ENCODE results near the gene PKNOX2.

Gene PKNOX2

GRCh38 chr11:125312812-125313211 is 148.3 kb downstream of the PKNOX2 start:
- no peaks in the 10 kb centered on the region for H3K27me3 ChIP-seq (ENCODE audit: insufficient read depth, low read length)
- peaks cover 16% of the 10 kb centered on the region; the same call in 1 of the 2 replicates for H3K4me1 ChIP-seq (ENCODE audit: insufficient read depth, low read length)
- no peak overlapping the region for H3K4me3 ChIP-seq (ENCODE audit: low read length)
- no peak overlapping the region for H3K9ac ChIP-seq (ENCODE audit: low read depth, low read length)
- peaks cover 8% of the 10 kb centered on the region; the same call in 1 of the 2 replicates for H3K9me3 ChIP-seq (ENCODE audit: insufficient read depth, low read depth, low read length)
- no peaks in the 10 kb centered on the region for H3K36me3 ChIP-seq (ENCODE audit: insufficient read depth, low read depth, low read length)
- H3K27ac ChIP-seq (ENCODE audit: low read length) = no peak overlapping the region

DNA sequence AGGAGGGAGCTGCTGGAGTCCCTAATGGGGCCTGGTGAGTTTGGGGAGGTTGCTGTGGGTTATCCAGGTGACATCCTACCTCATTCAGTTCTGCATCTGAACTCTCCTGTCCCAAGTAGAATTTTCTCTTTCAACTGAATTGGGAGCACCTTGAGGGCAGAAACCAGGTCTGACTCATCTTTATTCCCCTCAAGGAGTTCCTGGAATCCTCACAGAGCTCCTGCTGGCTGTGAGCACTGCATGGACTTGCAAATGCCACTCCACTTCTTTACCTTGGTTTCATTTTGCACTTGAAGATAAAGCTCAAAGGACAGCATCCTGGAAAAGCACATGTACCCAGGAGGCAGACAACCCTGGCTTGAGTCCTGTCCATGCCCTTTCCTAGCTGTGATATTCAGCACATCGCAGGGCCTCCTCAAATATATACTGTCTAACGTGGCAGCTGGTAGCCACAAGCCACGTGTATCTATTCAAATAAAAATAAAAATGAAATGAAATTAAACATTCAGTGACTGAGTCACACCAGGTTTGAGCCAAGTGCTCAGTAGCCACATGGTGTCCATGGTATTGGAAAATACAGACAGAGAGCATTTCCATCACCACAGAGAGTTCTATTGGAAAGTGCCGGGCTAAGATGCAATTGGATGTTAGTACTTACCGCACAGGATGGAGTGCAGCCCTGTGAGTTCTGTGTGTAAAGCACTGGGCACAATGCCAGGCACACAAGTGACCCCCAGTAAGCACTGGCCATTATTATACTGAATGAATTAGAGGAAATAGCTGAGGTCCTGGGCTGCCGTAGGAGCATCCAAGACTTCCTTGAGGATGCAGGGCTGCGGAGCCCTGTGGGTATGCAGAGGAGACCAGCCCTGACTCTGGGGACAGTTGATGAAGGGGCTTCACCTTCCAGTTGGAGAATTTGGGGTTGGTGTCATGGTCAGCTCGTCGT is 149.0 kb downstream of the PKNOX2 start:
- H3K9ac ChIP-seq (ENCODE audit: low read depth, low read length) = no peak overlapping the region
- no peak overlapping the region for H3K4me3 ChIP-seq (ENCODE audit: low read length)
- H3K36me3 ChIP-seq (ENCODE audit: insufficient read depth, low read depth, low read length) = no peaks in the 10 kb centered on the region
- H3K9me3 ChIP-seq (ENCODE audit: insufficient read depth, low read depth, low read length) = peaks cover 8% of the 10 kb centered on the region; the same call in 1 of the 2 replicates
- H3K4me1 ChIP-seq (ENCODE audit: insufficient read depth, low read length) = peaks cover 16% of the 10 kb centered on the region; the same call in 1 of the 2 replicates
- H3K27me3 ChIP-seq (ENCODE audit: insufficient read depth, low read length) = no peaks in the 10 kb centered on the region
- no peak overlapping the region for H3K27ac ChIP-seq (ENCODE audit: low read length)

DNA sequence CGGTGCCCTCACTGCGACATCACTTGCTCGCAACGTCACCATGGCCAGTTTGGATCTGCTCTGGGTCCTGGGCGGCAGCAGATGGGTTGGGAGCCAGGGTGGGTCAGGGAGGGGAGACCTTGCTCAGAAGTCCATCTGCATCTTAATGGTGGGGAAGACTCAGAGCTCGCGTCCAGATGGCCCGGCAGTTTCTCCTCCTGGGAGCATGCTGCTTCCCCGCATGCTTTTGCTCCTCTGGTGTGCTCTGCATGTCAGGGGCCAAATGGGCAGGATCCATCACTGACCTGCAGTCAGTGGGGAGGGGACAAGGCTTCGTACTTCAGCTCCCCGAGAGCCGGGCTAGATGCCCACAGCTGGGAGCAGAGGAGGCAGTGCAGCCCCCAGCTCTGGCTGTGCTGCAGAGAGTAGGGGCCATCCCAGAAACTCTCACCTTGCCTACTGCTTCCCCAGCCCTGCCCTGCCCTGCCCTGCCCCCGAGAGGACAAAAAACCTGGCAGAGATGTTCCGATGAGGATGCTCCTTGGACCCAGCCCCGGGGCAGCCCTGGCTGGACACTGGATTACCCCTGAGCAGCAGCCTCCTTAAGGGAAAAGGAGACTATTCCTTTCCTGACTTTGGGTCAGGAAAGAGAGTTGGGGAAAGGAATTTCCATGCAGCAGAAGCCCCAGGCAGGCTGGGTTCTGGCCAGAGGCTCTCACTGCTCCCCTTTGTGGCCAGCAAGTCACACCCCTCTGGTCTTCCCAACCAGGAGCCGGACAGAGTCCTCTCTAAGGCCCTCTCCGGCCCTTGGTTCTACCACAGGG is 149.9 kb downstream of the PKNOX2 start:
- peaks cover 16% of the 10 kb centered on the region; the same call in 1 of the 2 replicates for H3K4me1 ChIP-seq (ENCODE audit: insufficient read depth, low read length)
- H3K9ac ChIP-seq (ENCODE audit: low read depth, low read length) = no peak overlapping the region
- H3K36me3 ChIP-seq (ENCODE audit: insufficient read depth, low read depth, low read length) = no peaks in the 10 kb centered on the region
- no peak overlapping the region for H3K27ac ChIP-seq (ENCODE audit: low read length)
- H3K4me3 ChIP-seq (ENCODE audit: low read length) = no peak overlapping the region
- no peaks in the 10 kb centered on the region for H3K27me3 ChIP-seq (ENCODE audit: insufficient read depth, low read length)
- H3K9me3 ChIP-seq (ENCODE audit: insufficient read depth, low read depth, low read length) = peaks cover 8% of the 10 kb centered on the region; the same call in 1 of the 2 replicates

DNA sequence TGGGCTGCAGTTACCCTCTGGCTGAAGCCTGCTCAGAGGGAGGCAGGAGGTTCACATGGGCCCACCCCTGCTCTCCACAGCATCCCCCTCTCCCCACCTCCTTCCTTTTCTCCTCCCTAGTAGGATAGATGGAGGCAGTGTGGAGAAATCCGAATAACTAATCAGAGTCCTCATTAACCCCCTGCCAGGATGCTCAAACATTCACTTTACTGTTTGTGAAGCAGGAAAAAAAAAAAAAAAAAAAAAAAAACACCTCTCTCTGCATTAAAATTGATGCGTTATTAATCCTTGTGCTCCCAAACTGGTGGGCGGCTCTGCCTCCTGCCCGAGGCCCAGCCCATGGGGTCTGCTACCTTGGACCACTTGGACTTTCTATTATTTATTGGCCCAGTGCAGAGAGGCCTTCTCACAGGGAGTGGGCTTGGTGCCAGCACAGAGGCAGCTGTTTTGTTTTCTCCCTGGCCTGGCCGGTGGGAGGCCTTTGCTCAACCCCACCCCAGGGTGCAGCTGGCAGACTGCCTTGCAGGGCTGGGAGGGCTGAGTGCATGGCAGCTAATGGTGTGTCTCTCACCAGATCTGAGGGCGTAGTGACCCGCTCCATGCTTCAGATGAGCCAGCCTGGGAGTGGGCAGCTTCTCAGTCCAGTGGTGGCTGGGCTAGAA is 150.7 kb downstream of the PKNOX2 start:
- peaks cover 8% of the 10 kb centered on the region; the same call in 1 of the 2 replicates for H3K9me3 ChIP-seq (ENCODE audit: insufficient read depth, low read depth, low read length)
- H3K4me3 ChIP-seq (ENCODE audit: low read length) = no peak overlapping the region
- no peak overlapping the region for H3K9ac ChIP-seq (ENCODE audit: low read depth, low read length)
- H3K27ac ChIP-seq (ENCODE audit: low read length) = no peak overlapping the region
- no peaks in the 10 kb centered on the region for H3K27me3 ChIP-seq (ENCODE audit: insufficient read depth, low read length)
- H3K36me3 ChIP-seq (ENCODE audit: insufficient read depth, low read depth, low read length) = no peaks in the 10 kb centered on the region
- H3K4me1 ChIP-seq (ENCODE audit: insufficient read depth, low read length) = peaks cover 17% of the 10 kb centered on the region; the same call in 1 of the 2 replicates

DNA sequence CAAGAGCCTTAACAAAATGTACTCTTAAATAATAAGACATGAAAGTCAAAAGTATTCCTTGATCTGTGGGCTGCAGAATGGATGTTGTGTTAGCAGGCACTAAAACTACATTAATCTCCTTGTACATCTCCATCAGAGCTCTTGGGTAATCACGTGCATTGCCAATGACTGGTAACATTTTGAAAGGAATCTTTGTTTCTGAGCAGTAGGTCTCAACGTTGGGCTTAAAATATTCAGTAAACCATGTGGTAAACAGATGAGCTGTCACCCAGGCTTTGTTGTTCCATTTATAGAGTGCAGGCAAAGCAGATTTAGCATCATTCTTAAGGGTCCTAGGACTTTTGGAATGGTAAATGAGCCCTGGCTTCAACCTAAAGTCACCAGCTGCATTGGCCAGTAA is 152.9 kb downstream of the PKNOX2 start:
- Histone ChIP-seq H3K9me3 (ENCODE audit: insufficient read depth, low read depth, low read length) (peaks cover 8% of the 10 kb centered on the region; the same call in 1 of the 2 replicates), H3K27me3 (ENCODE audit: insufficient read depth, low read length) (no peaks in the 10 kb centered on the region), H3K36me3 (ENCODE audit: insufficient read depth, low read depth, low read length) (no peaks in the 10 kb centered on the region), H3K4me3 (ENCODE audit: low read length) (no peak overlapping the region), H3K4me1 (ENCODE audit: insufficient read depth, low read length) (peaks cover 22% of the 10 kb centered on the region; the same call in 1 of the 2 replicates), H3K9ac (ENCODE audit: low read depth, low read length) (no peak overlapping the region), H3K27ac (ENCODE audit: low read length) (no peak overlapping the region)

DNA sequence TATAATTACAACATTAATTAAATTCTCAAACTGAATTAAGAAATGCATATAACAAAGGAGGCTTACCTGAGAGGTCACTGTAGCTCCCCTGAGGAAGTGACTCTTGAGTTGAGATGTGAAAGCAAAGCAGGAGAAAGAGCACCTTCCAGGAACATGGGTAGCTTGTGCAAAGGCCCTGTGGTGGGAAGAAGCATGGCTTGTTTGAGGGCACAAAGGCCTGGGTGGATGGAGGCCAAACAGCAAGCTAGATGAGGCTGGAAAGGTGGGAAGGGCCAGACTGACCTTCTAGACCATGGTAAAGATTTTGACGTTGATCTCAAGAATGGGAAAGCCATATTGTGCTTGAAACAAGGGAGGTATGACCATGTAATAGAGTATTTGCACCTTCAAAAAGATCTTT is 155.1 kb downstream of the PKNOX2 start:
- no peaks in the 10 kb centered on the region for H3K36me3 ChIP-seq (ENCODE audit: insufficient read depth, low read depth, low read length)
- peaks cover 8% of the 10 kb centered on the region; the same call in 1 of the 2 replicates for H3K9me3 ChIP-seq (ENCODE audit: insufficient read depth, low read depth, low read length)
- H3K9ac ChIP-seq (ENCODE audit: low read depth, low read length) = no peak overlapping the region
- peaks cover 12% of the 10 kb centered on the region; the same call in 1 of the 2 replicates for H3K4me1 ChIP-seq (ENCODE audit: insufficient read depth, low read length)
- no peak overlapping the region for H3K27ac ChIP-seq (ENCODE audit: low read length)
- no peak overlapping the region for H3K4me3 ChIP-seq (ENCODE audit: low read length)
- no peaks in the 10 kb centered on the region for H3K27me3 ChIP-seq (ENCODE audit: insufficient read depth, low read length)

DNA sequence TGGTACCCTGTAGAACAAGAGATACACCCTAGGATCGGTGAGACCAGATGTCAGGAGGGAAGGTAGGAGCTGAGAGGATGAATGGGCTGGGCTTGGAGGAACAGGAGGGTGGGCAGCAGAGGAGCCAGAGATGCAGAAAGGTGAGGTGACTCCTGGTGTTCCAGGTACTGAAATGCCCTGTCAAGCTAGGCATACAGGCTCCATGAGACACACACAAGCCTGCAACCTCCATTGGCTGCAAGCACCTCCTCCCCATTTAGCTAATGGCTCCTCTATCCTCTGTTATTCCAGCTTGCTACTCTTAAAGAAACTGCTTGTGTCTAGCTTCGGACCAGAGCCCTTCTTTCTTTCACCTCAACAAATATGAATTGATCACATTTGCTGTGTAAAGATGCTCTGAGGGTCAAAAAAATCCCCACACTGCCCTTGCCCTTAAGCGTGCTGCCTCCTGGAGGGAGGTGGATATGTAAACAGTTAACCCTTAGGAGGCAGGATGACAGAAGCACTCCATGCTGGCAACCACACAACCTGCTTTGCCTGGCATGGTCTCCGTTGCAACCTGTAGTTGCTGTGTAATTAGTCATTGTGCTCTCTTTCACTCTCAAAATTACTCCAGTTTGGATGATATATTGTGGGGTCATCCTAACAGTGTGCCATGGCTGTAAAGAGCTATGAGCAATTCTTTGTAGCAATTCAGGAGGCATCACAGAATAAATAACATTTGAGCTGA is 156.0 kb downstream of the PKNOX2 start:
- H3K9ac ChIP-seq (ENCODE audit: low read depth, low read length) = no peak overlapping the region
- H3K36me3 ChIP-seq (ENCODE audit: insufficient read depth, low read depth, low read length) = no peaks in the 10 kb centered on the region
- H3K4me1 ChIP-seq (ENCODE audit: insufficient read depth, low read length) = peaks cover 6% of the 10 kb centered on the region; the same call in 1 of the 2 replicates
- H3K9me3 ChIP-seq (ENCODE audit: insufficient read depth, low read depth, low read length) = peaks cover 8% of the 10 kb centered on the region; the same call in 1 of the 2 replicates
- H3K27me3 ChIP-seq (ENCODE audit: insufficient read depth, low read length) = no peaks in the 10 kb centered on the region
- H3K27ac ChIP-seq (ENCODE audit: low read length) = no peak overlapping the region
- no peak overlapping the region for H3K4me3 ChIP-seq (ENCODE audit: low read length)

DNA sequence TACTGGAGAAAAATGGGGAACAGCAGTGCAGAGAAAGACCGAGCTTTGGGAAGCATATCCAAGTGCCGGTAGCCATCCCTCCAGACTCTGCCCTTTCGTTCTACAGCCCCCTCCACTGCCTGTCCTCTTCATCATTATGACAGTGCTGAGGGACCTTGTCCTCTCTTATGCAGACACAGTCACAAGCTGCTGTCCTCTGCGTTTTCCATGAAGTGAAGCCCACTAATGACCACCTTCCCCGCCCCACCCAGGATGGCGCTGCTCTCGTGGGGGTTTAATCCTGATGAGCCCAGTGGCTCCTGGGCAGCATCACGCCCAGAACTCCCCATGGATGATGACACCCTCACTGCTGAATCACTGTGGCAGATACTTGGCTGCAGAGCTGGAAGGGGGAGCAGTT is 157.7 kb downstream of the PKNOX2 start:
- H3K4me1 ChIP-seq (ENCODE audit: insufficient read depth, low read length) = peaks cover 6% of the 10 kb centered on the region; the same call in 1 of the 2 replicates
- H3K36me3 ChIP-seq (ENCODE audit: insufficient read depth, low read depth, low read length) = no peaks in the 10 kb centered on the region
- H3K27ac ChIP-seq (ENCODE audit: low read length) = no peak overlapping the region
- H3K9me3 ChIP-seq (ENCODE audit: insufficient read depth, low read depth, low read length) = peaks cover 4% of the 10 kb centered on the region; the same call in 1 of the 2 replicates
- no peak overlapping the region for H3K9ac ChIP-seq (ENCODE audit: low read depth, low read length)
- H3K27me3 ChIP-seq (ENCODE audit: insufficient read depth, low read length) = no peaks in the 10 kb centered on the region
- H3K4me3 ChIP-seq (ENCODE audit: low read length) = no peak overlapping the region

DNA sequence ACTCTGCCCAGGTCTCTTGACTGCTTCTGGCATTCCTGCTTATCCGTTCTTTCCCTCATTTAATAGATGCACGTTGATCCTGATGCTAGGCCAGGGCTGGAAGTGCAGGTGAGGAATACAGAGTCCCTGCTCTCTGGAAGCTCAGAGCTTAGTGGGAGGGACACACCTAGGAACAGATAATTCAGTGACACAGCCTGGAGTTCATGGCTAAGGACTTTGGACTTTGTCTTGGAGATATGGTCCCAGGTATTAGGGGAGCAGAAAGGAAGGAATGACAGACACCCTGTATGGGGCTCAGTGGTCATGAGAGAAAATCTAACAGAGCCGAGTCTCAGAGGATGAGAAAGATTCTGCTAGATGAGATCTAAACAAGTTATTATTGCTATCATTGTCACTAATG is 160.6 kb downstream of the PKNOX2 start:
- H3K36me3 ChIP-seq (ENCODE audit: insufficient read depth, low read depth, low read length) = no peaks in the 10 kb centered on the region
- no peaks in the 10 kb centered on the region for H3K27me3 ChIP-seq (ENCODE audit: insufficient read depth, low read length)
- H3K4me1 ChIP-seq (ENCODE audit: insufficient read depth, low read length) = peaks cover 6% of the 10 kb centered on the region; the same call in 1 of the 2 replicates

GRCh38 chr11:125326126-125326525 is 161.6 kb downstream of the PKNOX2 start:
- H3K27me3 ChIP-seq (ENCODE audit: insufficient read depth, low read length) = no peaks in the 10 kb centered on the region
- H3K9ac ChIP-seq (ENCODE audit: low read depth, low read length) = no peak overlapping the region
- no peak overlapping the region for H3K27ac ChIP-seq (ENCODE audit: low read length)
- H3K4me3 ChIP-seq (ENCODE audit: low read length) = no peak overlapping the region
- no peaks in the 10 kb centered on the region for H3K9me3 ChIP-seq (ENCODE audit: insufficient read depth, low read depth, low read length)
- peaks cover 5% of the 10 kb centered on the region; the same call in 1 of the 2 replicates for H3K4me1 ChIP-seq (ENCODE audit: insufficient read depth, low read length)
- H3K36me3 ChIP-seq (ENCODE audit: insufficient read depth, low read depth, low read length) = no peaks in the 10 kb centered on the region

More for the DNA sequence above, 160.6 kb downstream of the PKNOX2 start:
- Histone ChIP-seq H3K27ac (ENCODE audit: low read length) (no peak overlapping the region), H3K4me3 (ENCODE audit: low read length) (no peak overlapping the region), H3K9ac (ENCODE audit: low read depth, low read length) (no peak overlapping the region), H3K9me3 (ENCODE audit: insufficient read depth, low read depth, low read length) (no peaks in the 10 kb centered on the region)

Measured in iPS-20b (cell line).